GM23248 (cell line): ENCODE measurements around the gene SESN1. TPM values are rescaled to one million over a fixed set of nuclear protein-coding genes. Genes with fewer than 3 reads are reported as not detected.
A peak's percentile ranks its signal among the peaks of the same experiment; 100 is the strongest.
"Not testable (repeated sequence)": the region's sequence is repeated elsewhere in the genome, so short reads cannot be mapped to it uniquely, and the experiment has no call there.

Source experiments
- DNase-seq: peaks from one replicate; pipeline ENCODE4 v3.0.0-alpha.2; 2015
- H2AFZ ChIP-seq: fragments of 200-600 bp; sonication (generic); 2 replicates; pipeline ENCODE4 v1.6.1; 2016; ENCODE audit warnings: antibody characterized with exemption
- H3F3A ChIP-seq: fragments of 200-600 bp; sonication (generic); 2 replicates; pipeline ENCODE4 v1.6.1; 2016; ENCODE audit warnings: mild to moderate bottlenecking, antibody characterized with exemption, mixed run types; ENCODE audit not compliant: insufficient read depth
- H3K27ac ChIP-seq: fragments of 200-600 bp; sonication (generic); 2 replicates; pipeline ENCODE4 v1.5.1; 2016; ENCODE audit warnings: mild to moderate bottlenecking
- H3K27me3 ChIP-seq: fragments of 200-600 bp; sonication (generic); replicated peaks from 2 replicates; pipeline ENCODE4 v1.6.1; 2016; ENCODE audit warnings: mild to moderate bottlenecking; ENCODE audit not compliant: insufficient read depth
- H3K36me3 ChIP-seq: fragments of 200-600 bp; sonication (generic); 2 replicates; pipeline ENCODE4 v1.6.1; 2016; ENCODE audit warnings: low read depth, mild to moderate bottlenecking
- H3K4me1 ChIP-seq: fragments of 200-600 bp; sonication (generic); 2 replicates; pipeline ENCODE4 v1.6.1; 2016; ENCODE audit warnings: mild to moderate bottlenecking; ENCODE audit not compliant: insufficient read depth
- H3K4me2 ChIP-seq: fragments of 200-600 bp; sonication (generic); one replicate; pipeline ENCODE4 v1.6.1; 2016; ENCODE audit warnings: mild to moderate bottlenecking; ENCODE audit not compliant: unreplicated experiment
- H3K4me3 ChIP-seq: fragments of 200-600 bp; sonication (generic); 2 replicates; pipeline ENCODE4 v1.5.1; 2016; ENCODE audit warnings: mild to moderate bottlenecking
- H3K79me2 ChIP-seq: fragments of 200-600 bp; sonication (generic); 2 replicates; pipeline ENCODE4 v1.6.1; 2016; ENCODE audit warnings: mild to moderate bottlenecking; ENCODE audit not compliant: insufficient read depth
- H3K9ac ChIP-seq: fragments of 200-600 bp; sonication (generic); 2 replicates; pipeline ENCODE4 v1.6.1; 2016; ENCODE audit warnings: mild to moderate bottlenecking
- H3K9me2 ChIP-seq: fragments of 200-600 bp; sonication (generic); 2 replicates; pipeline ENCODE4 v1.6.1; 2016; ENCODE audit warnings: mixed run types, mild to moderate bottlenecking, moderate library complexity; ENCODE audit not compliant: insufficient read depth
- H3K9me3 ChIP-seq: fragments of 200-600 bp; sonication (generic); one replicate; pipeline ENCODE4 v1.6.1; 2017; ENCODE audit warnings: low read depth
- H4K20me1 ChIP-seq: fragments of 200-600 bp; sonication (generic); 2 replicates; pipeline ENCODE4 v1.6.0; 2016; ENCODE audit not compliant: insufficient read depth
- EZH2 ChIP-seq: fragments of 200-600 bp; sonication (generic); IDR thresholded peaks from 2 replicates; pipeline ENCODE4 v1.6.1; 2018; ENCODE audit warnings: antibody characterized with exemption, mild to moderate bottlenecking; ENCODE audit not compliant: insufficient read depth, poor library complexity, severe bottlenecking
- EZH2phosphoT487 ChIP-seq: fragments of 200-600 bp; sonication (generic); IDR thresholded peaks from 2 replicates; pipeline ENCODE4 v1.6.1; 2018; ENCODE audit warnings: antibody characterized with exemption, moderate library complexity, mild to moderate bottlenecking, low read depth; ENCODE audit not compliant: insufficient read depth
- WGBS, 2 experiments: methylation state at CpG; one replicate each; pipeline ENCODE4 v1.1.6; 2015 to 2017; ENCODE audit warnings: low lambda C conversion rate in 2 of 2, low coverage in 1 of 2; ENCODE audit errors: missing lambda C conversion rate in 2 of 2; 5-methylcytosine and 5-hydroxymethylcytosine counted together
- in situ Hi-C: fragments of 300-500 bp; cut with MboI; formaldehyde crosslinking; loops from 2 replicates; pipeline ENCODE4 v1.15.0; 2020
- polyA plus RNA-seq: library from polyadenylated mRNA; unstranded; fragments of >200 nt; fragmentation: Nextera tagmentation; extraction: Ambion mirVana; gene quantifications from 2 replicates; pipeline ENCODE4 v1.2.1, GENCODE V29; 2016
- total RNA-seq: library from RNA; depleted of rRNA; stranded (reverse); fragments of >200 nt; shearing (Covaris generic); gene quantifications from 2 replicates; pipeline ENCODE4 v1.2.3, GENCODE V29; 2014; rRNA removed

SESN1 gene
- total RNA-seq (17.6 and 27.2 TPM in 2 replicates), polyA plus RNA-seq (14.2 and 14.7 TPM in 2 replicates)

DNA sequence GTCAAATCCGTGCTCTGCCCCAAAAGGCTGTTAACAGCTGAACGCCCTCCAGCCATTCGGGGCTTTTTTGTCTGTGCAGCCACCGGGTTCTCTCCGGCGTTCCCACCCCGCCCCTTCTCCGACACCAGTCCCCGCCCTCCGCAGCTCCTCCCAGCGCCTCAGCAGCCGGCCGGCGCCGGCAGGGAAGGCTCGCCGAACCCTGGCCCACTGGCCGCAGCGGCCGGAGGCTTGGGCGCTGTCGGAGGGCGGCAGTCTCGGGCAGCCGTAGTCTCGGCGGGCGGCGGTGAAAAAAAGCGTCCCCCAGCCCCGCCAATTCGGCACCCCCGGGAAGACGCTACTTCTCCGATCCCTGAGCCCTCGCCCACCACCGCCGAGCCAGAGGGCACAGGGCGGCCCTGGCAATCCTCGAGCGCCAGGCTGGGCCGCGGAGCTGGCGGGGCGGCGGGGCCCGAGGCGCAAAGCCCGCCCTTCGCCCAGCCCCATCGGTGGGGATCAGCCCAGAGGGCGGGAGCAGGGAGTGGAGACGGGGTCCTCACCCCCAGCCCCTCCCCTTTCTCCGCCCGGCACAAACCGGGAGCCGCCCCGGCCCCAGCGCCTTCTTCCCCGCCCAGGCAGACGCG, at the start of gene SESN1:
Gene SESN1 (minus strand): TSS at position 431 of the 620 bp plus-strand sequence. CDS start 773 bp downstream, outside the sequence.
- Histone ChIP-seq H3K9me3 (no peaks in the 10 kb centered on the region), H3K36me3 (no peaks in the 10 kb centered on the region), H3F3A (peaks cover 16% of the 10 kb centered on the region; the same call in 1 of the 2 replicates), H3K79me2 (peaks cover 71% of the 10 kb centered on the region), H4K20me1 (no peaks in the 10 kb centered on the region; the same call in 1 of the 2 replicates), H3K9ac (peak within 1 kb of the TSS; percentile 92), H3K4me1 (peaks cover 20% of the 10 kb centered on the region), H3K4me3 (peak within 1 kb of the TSS; percentile 91), H3K9me2 (no peaks in the 10 kb centered on the region), H3K4me2 (peak within 1 kb of the TSS; percentile 95), H3K27ac (peak within 1 kb of the TSS; percentile 98), H3K27me3 (no peaks in the 10 kb centered on the region), H2AFZ (peak within 1 kb of the TSS; percentile 83)
- in situ Hi-C loops, result no loop called here
- TF ChIP-seq EZH2, result no peak
- TF ChIP-seq EZH2phosphoT487, result no peak
- peak; percentile 98 for DNase-seq
- 0% methylated on average over 34 to 53 of the region's 62 CpGs for WGBS, 2 experiments

DNA sequence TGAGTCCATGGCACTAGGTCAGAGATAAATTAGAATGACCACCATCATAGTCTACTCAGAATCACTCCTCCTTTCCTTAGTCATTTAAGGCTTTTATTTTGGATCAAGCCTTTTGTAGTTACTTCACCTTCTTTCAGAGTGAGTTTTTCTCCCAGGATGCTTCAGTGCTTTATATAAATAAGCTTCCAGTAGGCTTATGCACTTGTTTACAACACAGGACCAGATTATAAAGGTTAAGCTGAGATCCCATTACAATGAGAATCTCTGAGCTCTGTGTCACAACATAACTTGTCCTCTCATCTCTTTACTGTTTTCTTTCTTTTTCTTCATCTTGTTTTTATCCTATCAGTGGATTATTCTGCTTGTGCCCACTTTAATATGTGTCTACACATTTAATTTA, 48.5 kb upstream of the SESN1 start:
- Histone ChIP-seq H3K27me3 (no peaks in the 10 kb centered on the region), H3K4me1 (peaks cover 9% of the 10 kb centered on the region; the same call in 1 of the 2 replicates), H3K27ac (no peak overlapping the region), H3K4me2 (no peak overlapping the region), H3K79me2 (no peaks in the 10 kb centered on the region), H3K9me3 (no peaks in the 10 kb centered on the region), H3K9me2 (no peaks in the 10 kb centered on the region), H2AFZ (no peak overlapping the region), H3K36me3 (no peaks in the 10 kb centered on the region; the same call in none of the 2 replicates), H3K4me3 (no peak overlapping the region), H4K20me1 (no peaks in the 10 kb centered on the region; the same call in 1 of the 2 replicates), H3K9ac (no peak overlapping the region), H3F3A (peaks cover 8% of the 10 kb centered on the region; the same call in 1 of the 2 replicates)
- DNase-seq, result no peak
- in situ Hi-C loops, result no loop called here
- TF ChIP-seq EZH2, result no peak
- no peak for TF ChIP-seq EZH2phosphoT487

- H4K20me1 ChIP-seq, H3K4me2 ChIP-seq, H3K36me3 ChIP-seq, H3K27me3 ChIP-seq, H3K4me1 ChIP-seq, H3K27ac ChIP-seq, H3K9me2 ChIP-seq, H3K4me3 ChIP-seq, H2AFZ ChIP-seq, DNase-seq, H3K9me3 ChIP-seq, in situ Hi-C loops, H3K79me2 ChIP-seq, H3K9ac ChIP-seq: not testable (repeated sequence)
- H3F3A ChIP-seq, result peaks cover 19% of the 10 kb centered on the region; the same call in 1 of the 2 replicates
Measured at GRCh38 chr6:109142067-109142466, 47.4 kb upstream of the SESN1 start.

DNA sequence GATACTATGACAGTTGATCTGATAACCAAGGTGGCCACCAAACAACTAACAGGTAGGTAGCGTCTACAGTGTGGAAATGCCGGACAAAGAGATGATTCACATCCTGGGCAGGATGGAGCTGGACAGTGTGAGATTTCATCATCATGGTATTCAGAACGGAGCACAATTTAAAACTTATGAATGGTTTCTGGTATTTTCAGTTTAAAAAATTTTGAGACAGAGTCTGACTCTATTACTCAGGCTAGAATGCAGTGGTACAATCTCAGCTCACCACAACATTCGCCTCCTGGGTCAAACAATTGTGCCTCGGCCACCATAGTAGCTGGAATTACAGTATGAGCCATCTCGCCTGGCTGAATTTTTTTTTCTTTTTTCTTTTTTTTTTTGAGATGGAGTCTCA, 44.5 kb upstream of the SESN1 start:
- Histone ChIP-seq H4K20me1 (no peaks in the 10 kb centered on the region; the same call in 1 of the 2 replicates), H3K27ac (peak overlapping the region; percentile 46), H3K27me3 (no peaks in the 10 kb centered on the region), H3K9me2 (no peaks in the 10 kb centered on the region), H3K36me3 (no peaks in the 10 kb centered on the region; the same call in none of the 2 replicates), H3F3A (peaks cover 19% of the 10 kb centered on the region; the same call in 1 of the 2 replicates), H3K9me3 (no peaks in the 10 kb centered on the region), H2AFZ (peak overlapping the region; percentile 21; the same call in 1 of the 2 replicates), H3K4me2 (no peak overlapping the region), H3K9ac (no peak overlapping the region), H3K4me1 (peaks cover 9% of the 10 kb centered on the region; the same call in 1 of the 2 replicates), H3K79me2 (no peaks in the 10 kb centered on the region), H3K4me3 (no peak overlapping the region)
- in situ Hi-C loops, result no loop called here
- DNase-seq, result peak; percentile 67
- WGBS, 2 experiments, result 53 to 60% methylated on average over 6 of the region's 6 CpGs
- TF ChIP-seq EZH2, result no peak
- TF ChIP-seq EZH2phosphoT487, result no peak

DNA sequence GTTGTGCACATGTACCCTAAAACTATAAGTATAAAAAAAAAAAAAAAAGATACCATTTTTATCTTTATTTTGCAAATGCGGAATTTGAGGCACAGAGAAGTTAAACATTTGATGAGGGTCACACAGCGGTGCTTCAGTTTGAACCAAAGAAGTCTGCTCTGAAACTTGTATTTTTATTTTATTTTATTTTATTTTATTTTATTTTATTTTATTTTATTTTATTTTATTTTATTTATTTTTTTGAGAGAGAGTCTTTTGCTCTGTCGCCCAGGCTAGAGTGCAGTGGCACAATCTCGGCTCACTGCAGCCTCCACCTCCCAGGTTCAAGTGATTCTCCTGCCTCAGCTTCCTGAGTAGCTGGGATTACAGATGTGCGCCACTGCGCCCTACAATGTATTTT, 41.9 kb upstream of the SESN1 start:
- peaks cover 23% of the 10 kb centered on the region; the same call in 1 of the 2 replicates for H3F3A ChIP-seq
- H3K36me3 ChIP-seq, H3K9me2 ChIP-seq, H3K27me3 ChIP-seq, H3K4me2 ChIP-seq, H3K9ac ChIP-seq, H3K4me1 ChIP-seq, H2AFZ ChIP-seq, DNase-seq, in situ Hi-C loops, H3K4me3 ChIP-seq, H3K9me3 ChIP-seq, H3K27ac ChIP-seq, H4K20me1 ChIP-seq: not testable (repeated sequence)
- H3K79me2 ChIP-seq, result peaks cover 13% of the 10 kb centered on the region; the same call in 1 of the 2 replicates
- WGBS, 2 experiments, result 97 to 99% methylated on average over 6 of the region's 6 CpGs

GRCh38 chr6:109136039-109136438, 41.4 kb upstream of the SESN1 start:
- H3K36me3 ChIP-seq, in situ Hi-C loops, H3K4me3 ChIP-seq, H3K9ac ChIP-seq, H2AFZ ChIP-seq, H3K9me3 ChIP-seq, H3K4me1 ChIP-seq, H3K27ac ChIP-seq, DNase-seq, H3K27me3 ChIP-seq, H4K20me1 ChIP-seq, H3K4me2 ChIP-seq, H3K9me2 ChIP-seq: not testable (repeated sequence)
- WGBS, 2 experiments, result 89 to 98% methylated on average over 6 of the region's 6 CpGs
- Histone ChIP-seq H3K79me2 (peaks cover 18% of the 10 kb centered on the region), H3F3A (peaks cover 26% of the 10 kb centered on the region; the same call in 1 of the 2 replicates)

GRCh38 chr6:109135600-109135999, 41.0 kb upstream of the SESN1 start:
- H3K27me3 ChIP-seq, H3K4me2 ChIP-seq, H3K9me3 ChIP-seq, in situ Hi-C loops, H3K27ac ChIP-seq, H3K9ac ChIP-seq, H3K4me3 ChIP-seq, DNase-seq, H2AFZ ChIP-seq, H4K20me1 ChIP-seq, H3K36me3 ChIP-seq, H3K4me1 ChIP-seq, H3K9me2 ChIP-seq: not testable (repeated sequence)
- WGBS, 2 experiments, result 96 to 100% methylated on average over 1 of the region's 1 CpG
- H3K79me2 ChIP-seq, result peaks cover 18% of the 10 kb centered on the region
- H3F3A ChIP-seq, result peaks cover 26% of the 10 kb centered on the region; the same call in 1 of the 2 replicates
